ENCODE measurements around the gene TEX2.
A peak's percentile ranks its signal among the peaks of the same experiment; 100 is the strongest.
"Not testable (repeated sequence)": the region's sequence is repeated elsewhere in the genome, so short reads cannot be mapped to it uniquely, and the experiment has no call there.

Gene TEX2

GRCh38 chr17:64238449-64238848, 24.6 kb downstream of the TEX2 start:
- DNase-seq = peak; percentile 22

- DNase-seq = peak; percentile 53
Observed at GRCh38 chr17:64236827-64237403, 26.1 kb downstream of the TEX2 start.

- DNase-seq = no peak
Observed at GRCh38 chr17:64234961-64235360, 28.1 kb downstream of the TEX2 start.

GRCh38 chr17:64232466-64233262, 30.4 kb downstream of the TEX2 start:
- no peak for DNase-seq

- peak; percentile 39 for DNase-seq
Observed at GRCh38 chr17:64231567-64232141, 31.4 kb downstream of the TEX2 start.

- DNase-seq = no peak
Observed at GRCh38 chr17:64230791-64231408, 32.2 kb downstream of the TEX2 start.

- no peak for DNase-seq
Observed at GRCh38 chr17:64229815-64230728, 33.0 kb downstream of the TEX2 start.

GRCh38 chr17:64226132-64226531, 36.9 kb downstream of the TEX2 start:
- DNase-seq = no peak

GRCh38 chr17:64225410-64225809, 37.6 kb downstream of the TEX2 start:
- DNase-seq = no peak

GRCh38 chr17:64223931-64224629, 39.0 kb downstream of the TEX2 start:
- no peak for DNase-seq

- DNase-seq = no peak
Observed at GRCh38 chr17:64223283-64223682, 39.8 kb downstream of the TEX2 start.

GRCh38 chr17:64221679-64222078, 41.4 kb downstream of the TEX2 start:
- DNase-seq = no peak

- not testable (repeated sequence) for DNase-seq
Observed at GRCh38 chr17:64220604-64221003, 42.5 kb downstream of the TEX2 start.

- no peak for DNase-seq
Observed at GRCh38 chr17:64219571-64219970, 43.5 kb downstream of the TEX2 start.

- DNase-seq = peak; percentile 37
Observed at GRCh38 chr17:64218066-64218465, 45.0 kb downstream of the TEX2 start.

- DNase-seq = no peak
Observed at GRCh38 chr17:64217249-64217691, 45.8 kb downstream of the TEX2 start.

- DNase-seq = peak; percentile 86
Observed at GRCh38 chr17:64216338-64217248, 46.5 kb downstream of the TEX2 start.

GRCh38 chr17:64216000-64216337, 47.1 kb downstream of the TEX2 start:
- DNase-seq = no peak

- DNase-seq = peak; percentile 63
Observed at GRCh38 chr17:64214950-64215349, 48.1 kb downstream of the TEX2 start.

- peak; percentile 95 for DNase-seq
Observed at GRCh38 chr17:64213995-64214811, 48.9 kb downstream of the TEX2 start.

Data from hematopoietic multipotent progenitor cell treated with erythropoietin and hydrocortisone succinate and interleukin-3 and kit ligand, for 4 days (in vitro differentiated cells).